OCI-LY1 (cell line): ENCODE measurements around the gene HELB.

Experiments
- H2AFZ ChIP-seq: fragments of 200-600 bp; sonication (generic), shearing (Covaris generic); 2 replicates; pipeline ENCODE4 v1.6.0; 2014; ENCODE audit warnings: antibody characterized with exemption, mild to moderate bottlenecking, low read length
- H3F3A ChIP-seq: fragments of 200-600 bp; sonication (generic), shearing (Covaris generic); 2 replicates; pipeline ENCODE4 v1.6.0; 2014; ENCODE audit warnings: mild to moderate bottlenecking, antibody characterized with exemption, low read length, moderate library complexity; ENCODE audit not compliant: insufficient read depth
- H3K27ac ChIP-seq: fragments of 200-600 bp; sonication (generic); 2 replicates; pipeline ENCODE4 v1.5.1; 2014; ENCODE audit warnings: low read length, mixed run types, mild to moderate bottlenecking, low read depth; ENCODE audit not compliant: poor library complexity, severe bottlenecking
- H3K27me3 ChIP-seq: fragments of 200-600 bp; sonication (generic); 2 replicates; pipeline ENCODE4 v1.6.0; 2014; ENCODE audit warnings: antibody characterized with exemption, mild to moderate bottlenecking, low read length, moderate library complexity; ENCODE audit not compliant: insufficient read depth
- H3K36me3 ChIP-seq: fragments of 200-600 bp; sonication (generic); 2 replicates; pipeline ENCODE4 v1.6.1; 2014; ENCODE audit warnings: mild to moderate bottlenecking, antibody characterized with exemption, low read length, moderate library complexity, mixed read lengths; ENCODE audit not compliant: insufficient read depth
- H3K4me1 ChIP-seq: fragments of 200-600 bp; sonication (generic); 2 replicates; pipeline ENCODE4 v1.5.1; 2014; ENCODE audit warnings: mild to moderate bottlenecking, low read length, moderate library complexity; ENCODE audit not compliant: insufficient read depth, severe bottlenecking
- H3K4me2 ChIP-seq: fragments of 200-600 bp; sonication (generic), shearing (Covaris generic); 2 replicates; pipeline ENCODE4 v1.6.1; 2014; ENCODE audit warnings: low read length
- H3K4me3 ChIP-seq: fragments of 200-600 bp; sonication (generic); 2 replicates; pipeline ENCODE4 v1.5.1; 2014; ENCODE audit warnings: low read length, low read depth, mild to moderate bottlenecking, mixed read lengths; ENCODE audit not compliant: poor library complexity, severe bottlenecking
- H3K79me2 ChIP-seq: fragments of 200-600 bp; shearing (Covaris generic); 2 replicates; pipeline ENCODE4 v1.6.1; 2016; ENCODE audit warnings: mixed run types, low read length, mixed read lengths; ENCODE audit not compliant: insufficient read depth
- H3K9ac ChIP-seq: fragments of 200-600 bp; sonication (generic), shearing (Covaris generic); 2 replicates; pipeline ENCODE4 v1.6.1; 2014; ENCODE audit warnings: mild to moderate bottlenecking, low read length, mixed read lengths
- H3K9me2 ChIP-seq: fragments of 200-600 bp; sonication (generic), shearing (Covaris generic); 2 replicates; pipeline ENCODE4 v1.6.1; 2014; ENCODE audit warnings: low read depth, mild to moderate bottlenecking, low read length, mixed read lengths
- H3K9me3 ChIP-seq: fragments of 200-600 bp; shearing (Covaris generic); 2 replicates; pipeline ENCODE4 v1.6.1; 2014; ENCODE audit warnings: low read length, mixed read lengths
- H4K20me1 ChIP-seq: fragments of 200-600 bp; sonication (generic), shearing (Covaris generic); 2 replicates; pipeline ENCODE4 v1.6.0; 2016; ENCODE audit warnings: mild to moderate bottlenecking, low read length; ENCODE audit not compliant: insufficient read depth
- CTCF ChIP-seq: fragments of 200-600 bp; sonication (generic), shearing (Covaris generic); IDR thresholded peaks from 2 replicates; pipeline ENCODE4 v1.5.1; 2017; ENCODE audit warnings: mild to moderate bottlenecking, antibody characterized with exemption, low read length, moderate library complexity, mixed read lengths
- EZH2 ChIP-seq: fragments of 200-600 bp; sonication (generic), shearing (Covaris generic); IDR thresholded peaks from 2 replicates; pipeline ENCODE4 v1.8.0; 2017; ENCODE audit warnings: borderline replicate concordance, mixed run types, mild to moderate bottlenecking, antibody characterized with exemption, low read length, moderate library complexity, mixed read lengths

Gene HELB

GRCh38 chr12:66371982-66372381 is 69.7 kb downstream of the HELB start:
- Histone ChIP-seq H3F3A (no peaks in the 10 kb centered on the region), H3K9ac (no peak overlapping the region), H3K27me3 (no peaks in the 10 kb centered on the region), H4K20me1 (no peaks in the 10 kb centered on the region), H3K4me2 (no peak overlapping the region), H3K79me2 (no peaks in the 10 kb centered on the region), H3K36me3 (no peaks in the 10 kb centered on the region), H3K9me2 (no peaks in the 10 kb centered on the region), H3K4me1 (no peaks in the 10 kb centered on the region), H3K27ac (no peak overlapping the region), H2AFZ (no peak overlapping the region), H3K9me3 (no peaks in the 10 kb centered on the region), H3K4me3 (no peak overlapping the region)
- TF ChIP-seq EZH2 (no peak), CTCF (no peak)

DNA sequence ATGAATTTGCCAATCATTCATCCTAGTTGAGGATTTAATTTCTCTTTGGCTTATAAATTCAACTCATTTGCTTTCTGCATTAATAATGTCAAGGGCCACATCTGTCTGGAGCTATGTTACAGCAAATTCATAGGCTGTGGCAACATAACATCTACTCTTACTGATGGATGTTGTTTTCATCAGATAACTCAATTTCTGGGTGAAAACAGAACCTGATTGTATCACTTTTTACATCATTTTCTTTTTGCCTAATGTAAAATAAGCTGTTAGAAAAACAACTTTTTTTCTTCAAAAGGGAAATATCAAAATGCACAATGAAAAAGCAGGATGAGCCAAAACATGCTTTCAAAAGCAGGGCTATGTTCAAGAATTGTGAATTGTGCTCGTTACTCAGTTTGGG is 73.3 kb downstream of the HELB start:
- H3K27ac ChIP-seq: no peak overlapping the region
- H3F3A ChIP-seq: no peaks in the 10 kb centered on the region
- no peaks in the 10 kb centered on the region for H3K9me3 ChIP-seq
- no peaks in the 10 kb centered on the region for H3K9me2 ChIP-seq
- no peaks in the 10 kb centered on the region for H3K36me3 ChIP-seq
- H3K79me2 ChIP-seq: no peaks in the 10 kb centered on the region
- no peak overlapping the region for H3K4me2 ChIP-seq
- TF ChIP-seq CTCF (no peak), EZH2 (no peak)
- H3K27me3 ChIP-seq: no peaks in the 10 kb centered on the region
- H3K9ac ChIP-seq: no peak overlapping the region
- H3K4me3 ChIP-seq: no peak overlapping the region
- no peak overlapping the region for H2AFZ ChIP-seq
- no peaks in the 10 kb centered on the region for H3K4me1 ChIP-seq
- no peaks in the 10 kb centered on the region for H4K20me1 ChIP-seq

- Histone ChIP-seq H3K27me3 (no peaks in the 10 kb centered on the region), H3K9me3 (no peaks in the 10 kb centered on the region), H3K9me2 (no peaks in the 10 kb centered on the region), H3F3A (no peaks in the 10 kb centered on the region), H3K79me2 (no peaks in the 10 kb centered on the region), H4K20me1 (no peaks in the 10 kb centered on the region), H3K4me3 (no peak overlapping the region), H3K27ac (no peak overlapping the region), H2AFZ (no peak overlapping the region), H3K36me3 (no peaks in the 10 kb centered on the region), H3K9ac (no peak overlapping the region), H3K4me2 (no peak overlapping the region), H3K4me1 (no peaks in the 10 kb centered on the region)
- TF ChIP-seq CTCF: no peak
- TF ChIP-seq EZH2: no peak
Measured at GRCh38 chr12:66379616-66380015, 77.3 kb downstream of the HELB start.
